Testis (tissue), 2 donors: ENCODE data around the gene MYADML2.

Experiments
- CTCF ChIP-seq, 3 experiments: fragments of 450-650 bp in 2 of 3; fragments of 200-600 bp in 1 of 3; sonication (generic) in 1 of 3; IDR thresholded peaks; one replicate each; pipeline ENCODE4 v1.5.1; 2016 to 2019; ENCODE audit warnings: antibody characterized with exemption in 3 of 3, mild to moderate bottlenecking in 2 of 3, moderate library complexity in 1 of 3
- POLR2A ChIP-seq: fragments of 450-650 bp; IDR thresholded peaks from one replicate; pipeline ENCODE4 v1.6.1; 2017; ENCODE audit warnings: antibody characterized with exemption, mild to moderate bottlenecking, moderate library complexity

GRCh38 chr17:81968850-81969812, 22.1 kb upstream of the MYADML2 start:
- no peak for TF ChIP-seq POLR2A
- TF ChIP-seq CTCF (IDR thresholded peaks at IDR 0.05) = no peak
